HG02938 (cell line): ENCODE measurements around the gene ME1.
"Not testable (repeated sequence)": the region's sequence is repeated elsewhere in the genome, so short reads cannot be mapped to it uniquely, and the experiment has no call there.

Experiments used
- ATAC-seq: cut with Tn5 transposase; IDR thresholded peaks from one replicate; pipeline ENCODE4 v1.9.1; 2021; ENCODE audit warnings: mild to moderate bottlenecking, moderate library complexity; ENCODE audit not compliant: unreplicated experiment

ME1 gene

DNA sequence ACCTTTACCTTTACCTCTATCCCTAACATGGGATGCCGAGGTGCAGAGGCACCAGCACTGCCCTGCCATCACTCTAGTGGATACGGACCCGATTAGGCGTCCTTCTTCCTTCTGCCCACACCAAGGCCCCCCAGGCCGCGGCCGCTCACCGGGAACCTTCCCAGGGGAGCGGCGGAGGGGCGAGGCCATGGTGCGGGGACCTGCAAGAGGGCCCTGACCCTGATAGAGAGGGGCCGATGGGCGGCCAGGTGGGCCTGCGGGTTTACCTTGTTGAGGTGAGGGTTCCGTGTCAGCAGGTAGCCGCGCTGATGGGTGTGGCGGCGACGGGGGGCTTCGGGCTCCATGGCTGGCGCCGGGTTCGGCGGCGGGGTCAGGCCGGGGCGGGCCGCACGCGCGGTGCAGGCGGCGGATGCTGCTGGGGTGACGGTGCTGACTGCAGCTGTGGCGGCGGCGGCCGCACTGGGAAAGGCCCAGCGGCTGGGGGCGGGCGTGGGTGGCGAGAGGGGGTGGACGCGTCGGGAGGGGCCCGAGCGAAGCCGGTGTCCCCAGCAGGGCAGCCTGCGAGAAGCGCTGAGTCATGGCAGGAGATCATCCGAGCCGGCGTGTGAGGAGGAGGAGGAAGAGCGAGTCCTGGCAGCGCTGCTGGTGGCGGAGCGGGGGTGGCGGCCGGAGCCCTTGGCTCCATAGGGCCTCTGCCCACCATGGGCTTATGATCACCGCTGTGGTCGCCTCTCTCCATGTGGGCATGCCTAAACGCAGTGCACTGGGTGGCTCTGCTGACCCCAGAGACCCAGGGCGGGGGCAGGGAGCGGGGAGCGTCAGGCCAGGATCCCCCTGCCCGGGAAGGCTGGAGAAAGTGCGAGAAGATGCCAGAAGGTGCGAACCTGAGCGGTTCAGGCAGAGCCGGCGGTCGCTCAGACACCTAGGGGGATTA, at the start of gene ME1:
ME1 (minus strand) TSS at position 441 of the 934 bp plus-strand sequence; CDS start at position 344, 97 bp downstream.
- ATAC-seq: peak; percentile 78

DNA sequence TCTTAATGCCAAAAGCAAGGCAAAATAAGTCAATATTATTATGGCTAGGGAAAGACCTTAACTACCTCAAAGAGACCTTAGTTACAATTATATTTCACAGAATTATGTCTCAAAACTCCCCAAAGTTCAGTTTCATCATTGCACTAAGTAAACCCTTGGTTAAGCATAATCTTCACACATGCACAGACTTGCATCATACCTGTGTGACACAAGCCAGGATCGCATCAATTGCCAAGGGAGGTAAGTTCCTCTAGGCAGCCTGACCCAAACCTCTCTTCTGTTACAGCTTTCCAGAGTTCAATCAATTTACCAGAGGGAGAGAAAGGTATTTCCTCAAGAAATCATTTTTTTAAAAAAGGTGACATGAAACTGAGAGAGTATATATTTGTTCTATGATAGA, 49.6 kb upstream of the ME1 start:
- no peak for ATAC-seq

DNA sequence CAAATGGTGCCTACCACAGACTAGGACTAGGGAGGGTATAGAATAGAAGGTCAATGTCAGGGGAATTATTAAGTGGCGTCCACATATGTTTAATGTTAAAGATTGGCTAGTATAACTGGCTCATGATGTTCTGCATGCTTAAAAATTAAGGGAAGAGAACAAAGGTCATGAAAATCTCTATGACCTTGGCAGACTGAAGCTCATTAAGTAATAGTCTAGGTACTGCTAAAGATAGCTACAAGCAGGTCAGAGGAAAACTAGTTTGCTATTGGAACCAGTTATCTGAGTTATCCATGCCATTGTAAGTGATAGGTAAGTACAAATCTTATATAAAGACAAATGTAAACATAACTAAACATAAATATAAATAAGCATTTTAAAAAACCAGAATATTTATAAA, 48.5 kb upstream of the ME1 start:
- no peak for ATAC-seq

DNA sequence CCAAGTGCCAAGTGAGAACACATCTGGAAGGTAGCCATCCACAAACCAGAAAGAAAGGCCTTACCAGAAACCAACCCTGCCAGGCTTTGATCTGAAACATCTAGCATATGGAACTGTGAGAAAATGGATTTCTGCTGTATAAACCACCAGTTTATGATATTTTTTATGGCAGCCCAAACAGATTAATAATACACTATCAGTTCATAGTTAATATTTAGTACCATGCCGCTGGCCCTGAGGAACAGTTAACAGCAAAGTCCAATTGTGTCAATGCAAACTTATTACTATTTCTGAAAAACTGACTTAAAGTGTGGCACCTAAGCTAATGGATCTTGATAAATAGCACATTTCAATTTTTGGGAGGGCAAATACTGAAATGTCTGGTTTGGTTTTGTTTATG, 46.1 kb upstream of the ME1 start:
- no peak for ATAC-seq

DNA sequence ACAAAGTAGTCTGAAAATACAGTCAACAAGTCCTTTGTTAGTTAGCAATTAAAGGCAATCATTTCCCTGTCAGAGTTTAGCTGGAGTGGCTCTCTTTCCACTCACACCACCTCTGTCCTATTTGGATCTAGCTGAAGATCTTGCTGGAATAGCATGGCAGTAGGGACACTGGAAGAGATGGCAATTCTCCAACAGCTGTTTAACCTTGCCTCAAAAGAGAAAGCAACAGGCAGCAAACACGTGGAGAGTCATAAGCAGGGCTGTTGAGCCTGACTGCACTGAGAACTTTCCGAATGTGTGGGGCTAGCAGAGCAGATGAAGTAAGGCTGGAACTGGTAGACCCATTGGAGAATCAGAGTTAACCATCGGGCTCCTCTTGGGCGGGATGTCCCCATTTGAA, 43.5 kb upstream of the ME1 start:
- no peak for ATAC-seq

DNA sequence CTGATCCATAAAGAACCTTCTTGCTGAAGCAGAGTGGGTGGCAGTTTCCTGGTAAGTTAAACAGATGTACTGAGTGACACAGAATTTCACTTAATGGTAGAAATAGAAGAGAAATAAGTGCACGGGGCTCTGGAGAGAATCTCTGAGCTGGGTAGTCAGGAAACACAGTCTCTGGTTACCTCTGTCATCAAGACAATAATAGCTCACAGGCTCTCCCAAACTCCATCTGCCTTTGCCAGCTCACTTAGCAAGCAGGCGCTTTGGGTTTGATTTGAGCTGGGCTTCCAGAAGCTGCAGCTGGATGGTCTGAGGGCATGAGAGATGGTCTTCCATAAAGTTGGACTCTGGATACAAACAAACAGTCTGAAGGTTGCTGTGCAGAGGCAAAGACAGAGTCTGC, 41.9 kb upstream of the ME1 start:
- ATAC-seq: no peak

DNA sequence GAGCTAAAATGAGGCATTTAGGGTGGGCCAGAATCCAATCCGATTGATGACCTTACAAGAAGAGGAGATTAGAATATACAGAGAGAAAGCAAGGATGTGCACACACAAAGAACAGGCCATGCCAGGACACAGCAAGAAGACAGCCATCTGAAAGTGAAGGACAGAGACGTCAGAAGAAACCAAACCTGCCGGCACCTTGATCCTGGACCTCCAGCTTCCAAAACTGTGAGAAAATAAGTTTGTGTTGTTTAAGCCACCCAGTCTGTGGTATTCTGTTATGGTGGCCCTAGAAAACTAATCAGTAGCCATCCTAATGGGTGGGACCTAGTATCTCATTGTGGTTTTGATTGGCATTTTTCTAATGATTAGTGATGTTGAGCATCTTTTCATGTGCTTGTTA, 39.7 kb upstream of the ME1 start:
- no peak for ATAC-seq

DNA sequence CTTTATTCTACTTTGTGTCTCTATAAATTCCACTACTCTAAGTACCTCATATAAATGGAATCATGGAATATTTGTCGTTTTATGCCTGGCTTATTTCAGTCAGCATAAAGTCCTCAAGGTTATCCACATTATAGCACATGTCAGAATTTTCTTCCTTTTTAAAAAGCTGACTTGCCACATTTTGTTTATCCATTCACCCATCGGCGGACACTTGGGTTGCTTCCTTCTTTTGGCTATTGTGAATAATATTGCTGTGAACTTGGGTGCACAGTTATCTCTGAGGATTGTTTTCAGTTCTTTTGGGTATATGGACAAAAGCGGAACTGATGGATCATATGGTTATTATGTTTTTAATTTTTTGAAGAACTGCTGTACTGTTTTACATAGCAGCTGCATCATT, 39.1 kb upstream of the ME1 start:
- ATAC-seq: no peak

DNA sequence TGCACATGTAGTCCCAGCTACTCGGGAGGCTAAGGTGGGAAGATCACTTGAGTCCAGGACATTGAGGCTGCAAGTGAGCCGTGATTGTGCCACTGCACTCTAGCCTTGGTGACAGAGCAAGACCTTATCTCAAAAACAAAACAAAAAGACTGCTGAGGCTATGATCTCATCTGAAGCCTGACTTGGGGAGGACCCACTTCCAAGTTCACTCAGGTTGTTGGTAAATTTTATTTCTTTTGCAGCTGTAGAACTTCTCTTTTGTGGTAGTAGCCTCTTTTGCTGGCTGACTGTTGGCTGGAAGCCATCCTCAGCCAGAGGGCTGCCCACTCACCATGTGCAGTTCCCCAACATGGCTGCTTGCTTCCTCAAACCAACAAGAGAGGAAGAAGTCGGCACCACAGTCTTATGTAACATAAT, 36.8 kb upstream of the ME1 start:
- no peak for ATAC-seq

DNA sequence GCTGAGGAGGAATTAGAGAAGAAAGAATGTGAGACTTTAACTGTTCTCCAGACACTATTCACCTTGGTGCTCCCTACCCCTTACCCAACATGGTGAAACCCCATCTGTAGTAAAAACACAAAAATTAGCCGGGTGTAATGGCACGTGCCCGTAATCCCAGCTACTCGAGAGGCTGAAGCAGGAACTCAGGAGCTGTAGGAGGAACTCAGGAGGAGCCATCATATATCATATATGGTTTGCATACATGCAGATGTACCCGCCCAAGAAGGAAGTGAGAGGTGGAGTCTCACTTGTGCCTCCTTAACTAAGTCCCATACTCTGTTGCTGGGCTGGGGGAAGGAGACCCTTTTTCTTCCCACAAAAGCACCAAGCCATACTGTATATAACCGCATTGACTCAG, 35.5 kb upstream of the ME1 start:
- no peak for ATAC-seq

DNA sequence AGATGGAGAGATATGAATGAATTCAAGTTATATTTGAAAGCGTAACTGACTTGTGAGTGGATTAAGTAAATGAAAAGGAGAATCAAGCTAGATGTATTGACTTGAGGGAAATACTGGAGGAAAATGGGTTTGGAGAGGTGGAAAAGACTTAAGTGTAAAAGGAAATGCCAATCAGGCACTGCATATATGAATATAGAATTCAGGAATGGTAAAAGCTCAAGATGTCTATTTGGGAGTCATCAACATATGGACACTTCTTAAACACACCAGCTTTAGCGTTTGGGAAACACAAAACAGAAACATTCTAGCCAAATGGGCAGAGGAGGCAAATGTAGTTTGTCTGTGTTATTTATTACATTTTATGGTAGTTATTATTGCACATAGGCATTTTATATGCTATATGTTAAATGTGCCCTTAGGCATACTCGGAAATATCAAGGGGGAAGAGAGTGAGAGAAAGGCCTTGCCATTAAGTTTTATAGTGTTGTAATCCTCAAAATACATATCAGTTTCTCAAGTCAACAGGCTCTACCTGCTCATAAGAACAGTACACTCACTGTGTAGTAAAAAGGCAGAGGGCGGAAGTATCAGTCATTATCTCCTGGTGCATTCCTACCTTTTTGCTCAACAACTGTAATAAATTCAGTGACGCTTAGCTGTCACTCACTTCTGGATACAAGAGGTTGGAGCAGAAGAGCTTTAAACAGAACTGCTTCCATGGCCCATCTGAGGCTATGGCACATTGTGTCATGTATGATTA, 33.7 kb upstream of the ME1 start:
- ATAC-seq: no peak

DNA sequence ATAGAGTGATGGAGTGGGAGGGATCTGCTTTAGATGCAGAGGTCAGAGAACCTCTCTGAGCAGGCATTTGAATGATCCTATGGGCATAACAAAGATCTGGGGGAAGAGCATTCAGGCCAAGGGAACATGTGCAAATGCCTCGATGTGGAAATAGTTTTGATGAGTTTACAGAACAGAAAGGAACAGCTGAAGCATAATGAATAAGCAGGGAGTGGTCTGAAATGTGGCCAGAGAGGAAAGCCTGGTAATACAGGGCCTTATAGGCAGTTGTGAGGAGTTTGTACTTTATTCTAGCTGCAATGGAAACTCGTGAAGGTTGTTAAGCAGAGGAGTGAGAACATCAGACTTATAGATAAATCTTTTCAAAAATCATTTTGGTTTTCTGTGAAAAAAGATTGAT, 33.0 kb upstream of the ME1 start:
- no peak for ATAC-seq

DNA sequence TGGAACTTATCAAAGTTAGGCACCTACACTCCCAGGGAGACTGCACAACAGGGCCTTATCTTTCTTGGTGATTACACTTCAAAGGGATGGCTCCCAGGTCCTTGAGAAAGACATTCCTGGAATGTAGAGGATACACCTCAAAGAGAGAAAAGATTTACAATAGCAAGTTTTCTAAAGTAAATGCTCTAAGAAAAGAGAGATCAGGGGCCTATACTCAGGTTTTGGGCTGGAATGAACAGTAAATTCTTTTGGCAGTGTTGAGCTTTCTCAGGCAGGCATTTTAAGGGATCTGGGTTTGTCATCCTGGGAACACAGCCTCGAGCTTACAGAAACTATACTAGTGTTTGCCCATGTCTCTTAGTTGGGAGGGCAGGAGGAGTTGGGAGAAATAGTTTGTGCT, 31.7 kb upstream of the ME1 start:
- ATAC-seq: no peak

DNA sequence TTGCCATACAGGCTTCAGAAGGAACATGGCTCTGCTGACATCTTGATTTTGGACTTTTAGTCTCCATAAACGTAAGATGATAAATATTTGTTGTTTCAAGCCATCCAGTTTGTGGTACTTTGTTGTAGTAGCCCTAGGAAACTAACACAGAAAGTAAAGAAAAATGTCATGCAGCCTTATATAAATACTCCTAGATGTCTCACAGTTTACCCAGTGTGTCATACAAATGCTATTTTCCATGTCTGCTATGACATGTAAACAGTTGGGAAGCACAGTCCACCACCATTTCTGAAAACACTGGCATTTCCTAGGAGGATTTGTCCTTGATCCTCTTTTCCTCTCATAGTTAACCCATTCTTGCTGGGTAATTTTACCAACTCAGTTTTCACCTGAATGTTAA, 30.6 kb upstream of the ME1 start:
- ATAC-seq: no peak

DNA sequence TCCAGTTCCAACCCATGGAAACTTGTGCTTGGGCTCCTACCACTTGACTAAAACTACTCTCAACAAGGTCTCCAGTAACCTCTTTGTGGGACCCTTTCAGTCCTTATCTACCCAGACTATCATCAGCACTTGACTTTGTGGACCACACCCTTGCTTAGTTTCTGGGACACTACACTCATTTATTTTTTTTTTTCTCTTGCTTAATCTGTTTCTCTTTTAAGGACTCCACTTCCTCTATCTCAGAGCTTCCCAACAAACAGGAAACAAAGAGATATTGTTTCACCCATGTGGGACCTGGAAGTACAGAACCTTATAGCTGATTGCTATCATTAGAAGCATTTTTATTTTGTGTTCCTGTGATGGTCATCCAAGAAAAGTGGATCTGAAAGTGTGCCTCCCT, 28.8 kb upstream of the ME1 start:
- ATAC-seq: no peak

DNA sequence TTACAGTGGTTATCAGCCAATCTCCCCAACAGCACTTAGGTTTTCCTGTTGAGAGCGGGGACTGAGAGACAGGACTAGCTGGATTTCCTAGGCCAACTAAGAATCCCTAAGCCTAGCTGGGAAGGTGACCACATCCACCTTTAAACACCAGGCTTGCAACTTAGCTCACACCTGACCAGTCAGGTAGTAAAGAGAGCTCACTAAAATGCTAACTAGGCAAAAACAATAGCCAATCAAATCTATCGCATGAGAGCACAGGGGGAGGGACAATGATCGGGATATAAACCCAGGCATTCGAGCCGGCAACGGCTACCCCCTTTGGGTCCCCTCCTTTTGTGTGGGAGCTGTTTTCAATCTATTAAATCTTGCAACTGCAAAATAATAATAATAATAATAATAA, 19.2 kb upstream of the ME1 start:
- ATAC-seq: not testable (repeated sequence)

DNA sequence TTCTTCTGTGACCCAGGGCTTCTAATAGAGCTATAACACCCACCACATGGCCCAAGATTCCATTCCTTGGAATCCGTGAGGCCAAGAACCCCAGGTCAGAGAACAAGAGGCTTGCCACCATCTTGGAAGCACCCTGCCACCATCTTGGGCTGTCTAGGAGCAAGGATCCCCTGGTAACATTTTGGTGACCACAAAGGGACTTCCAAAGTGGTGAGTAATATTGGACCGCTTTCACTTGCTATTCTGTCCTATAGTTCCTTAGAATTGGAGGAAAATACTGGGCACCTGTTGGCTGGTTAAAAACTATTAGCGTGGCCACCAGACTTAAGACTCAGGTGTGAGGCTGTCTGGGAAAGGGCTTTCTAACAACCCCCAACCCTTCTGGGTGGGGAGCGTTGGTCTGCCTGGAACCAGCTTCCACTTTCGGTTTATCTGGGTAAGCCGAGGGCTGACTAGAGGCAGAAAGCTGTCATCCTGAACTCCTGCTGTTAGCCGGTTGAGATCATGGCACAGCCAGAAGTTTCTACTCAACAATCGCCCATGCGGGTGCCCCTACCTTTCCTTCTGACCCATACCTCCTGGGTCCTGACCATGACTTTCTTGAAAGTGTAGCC, 13.3 kb upstream of the ME1 start:
- ATAC-seq: not testable (repeated sequence)

DNA sequence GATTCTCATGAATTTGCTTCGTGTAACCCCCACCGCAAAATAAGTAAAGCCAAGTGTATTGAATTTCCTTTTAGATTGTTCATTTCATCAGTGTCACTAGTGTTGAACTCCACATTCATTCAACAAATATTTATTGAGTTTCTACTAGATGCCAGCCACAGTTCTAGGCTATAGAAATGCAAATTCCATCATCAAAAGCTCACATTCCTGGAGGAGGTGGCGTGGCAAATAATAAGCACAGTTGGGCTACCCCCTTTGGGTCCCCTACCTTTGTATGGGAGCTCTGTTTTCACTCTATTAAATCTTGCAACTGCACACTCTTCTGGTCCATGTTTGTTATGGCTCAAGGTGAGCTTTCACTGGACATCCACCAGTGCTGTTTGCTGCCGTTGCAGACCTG, 12.7 kb upstream of the ME1 start:
- ATAC-seq: no peak

DNA sequence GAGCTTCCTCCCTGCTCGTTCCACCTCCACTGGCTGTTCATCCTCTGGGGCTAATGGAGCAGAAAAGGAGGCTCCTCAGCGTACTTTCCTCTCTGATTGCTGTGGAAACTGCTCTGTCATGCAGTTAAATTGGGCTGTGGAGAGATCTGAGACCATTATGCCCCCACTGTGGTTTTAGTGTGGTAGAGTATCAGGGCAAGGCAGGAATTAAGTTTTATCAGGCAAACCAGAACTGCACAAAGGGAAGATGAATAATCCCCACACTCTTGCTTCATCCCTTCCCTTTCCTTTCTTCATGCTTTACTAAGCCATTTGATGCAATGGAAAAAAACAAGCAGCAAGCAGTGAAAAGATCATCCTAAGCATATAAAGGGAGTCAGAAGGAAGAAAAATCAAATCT, 11.9 kb upstream of the ME1 start:
- ATAC-seq: no peak

DNA sequence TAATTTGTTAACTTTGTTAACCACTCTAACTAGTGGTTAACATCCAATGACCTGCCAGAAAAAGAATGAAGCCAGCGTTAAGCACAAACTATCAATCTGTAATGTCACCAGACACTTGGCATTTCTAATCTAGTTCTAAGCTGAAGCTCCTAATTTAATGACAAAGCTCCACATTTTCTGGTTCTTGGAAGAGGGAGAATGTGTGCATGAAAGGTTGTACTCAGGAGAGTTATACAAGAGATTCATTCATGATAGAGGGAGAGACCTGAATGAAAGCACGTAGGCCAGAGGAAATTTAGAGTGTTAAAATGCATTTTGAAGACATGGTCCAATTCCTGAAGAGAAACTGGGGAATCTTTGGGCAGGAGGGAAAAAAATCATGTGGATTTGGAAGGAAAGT, 8.3 kb upstream of the ME1 start:
- no peak for ATAC-seq

DNA sequence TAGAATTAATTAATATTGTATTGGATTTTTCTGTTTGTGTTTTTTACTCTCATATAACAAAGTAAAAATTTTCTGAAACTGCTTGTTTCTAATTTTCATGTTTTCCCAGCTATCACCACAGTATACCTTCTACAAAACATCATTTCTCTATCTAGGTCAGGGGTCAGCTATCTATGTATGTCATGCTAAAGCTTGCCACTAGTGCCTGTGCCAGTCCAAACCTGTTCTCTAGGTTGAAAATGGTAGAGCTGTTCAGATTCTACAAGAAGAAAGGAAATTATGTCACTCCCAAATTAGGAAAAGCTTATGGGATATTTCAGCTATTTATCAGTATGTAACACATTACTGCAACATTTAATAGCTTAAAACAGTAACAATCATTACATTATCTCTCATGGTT, 5.8 kb upstream of the ME1 start:
- no peak for ATAC-seq

DNA sequence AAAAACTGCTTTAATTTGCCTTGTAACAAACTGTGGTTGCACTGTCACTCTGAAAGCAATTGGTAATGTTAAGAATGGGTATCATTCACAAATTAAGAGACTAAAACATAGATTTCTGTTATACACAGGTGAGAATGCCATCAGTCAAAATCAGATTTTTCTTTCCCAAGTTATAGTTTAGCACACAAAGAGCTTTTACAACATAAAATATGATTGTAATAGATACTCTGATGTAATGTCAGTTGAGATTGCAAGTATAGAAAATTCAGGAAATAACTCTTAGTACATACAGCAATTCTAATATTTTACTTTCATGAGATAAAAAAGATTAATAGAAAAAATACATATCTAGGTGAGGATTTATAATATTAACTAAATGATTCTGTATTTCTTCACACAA, 2.3 kb upstream of the ME1 start:
- no peak for ATAC-seq
